WTC11 (cell line): Measurements from ENCODE around the gene NUSAP1. TPM values are rescaled to one million over a fixed set of nuclear protein-coding genes. Genes with fewer than 3 reads are reported as not detected.

ENCODE experiments used
- ATAC-seq: fragments of 200-7000 bp; cut with Tn5 transposase; 2 replicates; pipeline ENCODE4 v1.10.0; 2021; ENCODE audit warnings: mild to moderate bottlenecking, moderate library complexity
- Bru-seq: library from RNA; stranded (reverse); fragments of 400-500 nt; gene quantifications from one replicate; lab custom pipeline; 2021; lab: Mats Ljungman, UMichigan
- CTCF ChIA-PET: fragments of 300-600 bp; sonication (Branson Sonifier 250); formaldehyde crosslinking; loops from one replicate; lab custom pipeline; 2021; ENCODE audit warnings: antibody characterized with exemption; lab: Charles Lee
- POLR2A ChIA-PET: fragments of 350-600 bp; sonication (Branson Sonifier 250); formaldehyde crosslinking; loops from one replicate; lab custom pipeline; 2021; ENCODE audit warnings: antibody characterized with exemption; lab: Charles Lee
- DNase-seq: peaks from one replicate; pipeline ENCODE4 v3.0.0; 2021; ENCODE audit warnings: low spot score
- H3K27ac Mint-ChIP-seq: 2 replicates; pipeline ENCODE4 v1.8.0; 2021; ENCODE audit warnings: mixed read lengths
- H3K27me3 Mint-ChIP-seq: 2 replicates; pipeline ENCODE4 v1.8.0; 2021; ENCODE audit warnings: low read depth, mild to moderate bottlenecking, moderate library complexity, mixed read lengths
- H3K36me3 Mint-ChIP-seq: 2 replicates; pipeline ENCODE4 v1.8.0; 2021; ENCODE audit warnings: mixed read lengths
- H3K4me1 Mint-ChIP-seq: 2 replicates; pipeline ENCODE4 v1.8.0; 2022; ENCODE audit warnings: mixed read lengths
- H3K4me3 Mint-ChIP-seq: 2 replicates; pipeline ENCODE4 v1.8.0; 2021; ENCODE audit warnings: mild to moderate bottlenecking, moderate library complexity, mixed read lengths
- H3K9me3 Mint-ChIP-seq: 2 replicates; pipeline ENCODE4 v1.8.0; 2021; ENCODE audit warnings: mixed read lengths
- ATF1 ChIP-seq: sonication (generic); formaldehyde crosslinking; IDR thresholded peaks from 2 replicates; pipeline ENCODE4 v1.8.1; 2023; ENCODE audit warnings: mild to moderate bottlenecking, moderate library complexity, missing genetic modification reagents
- E2F5 ChIP-seq: sonication (generic); formaldehyde crosslinking; IDR thresholded peaks from 2 replicates; pipeline ENCODE4 v1.8.1; 2022; ENCODE audit warnings: mild to moderate bottlenecking, moderate library complexity, missing genetic modification reagents
- FOXK1 ChIP-seq: sonication (generic); formaldehyde crosslinking; IDR thresholded peaks from 2 replicates; pipeline ENCODE4 v1.8.0; 2022; ENCODE audit warnings: mild to moderate bottlenecking, moderate library complexity, missing genetic modification reagents
- FOXP1 ChIP-seq: sonication (generic); formaldehyde crosslinking; IDR thresholded peaks from 2 replicates; pipeline ENCODE4 v1.8.0; 2022; ENCODE audit warnings: missing genetic modification reagents, mild to moderate bottlenecking, moderate library complexity, borderline replicate concordance
- FOXP4 ChIP-seq: sonication (generic); formaldehyde crosslinking; IDR thresholded peaks from 2 replicates; pipeline ENCODE4 v1.8.0; 2022; ENCODE audit warnings: mild to moderate bottlenecking, missing genetic modification reagents
- GTF2I ChIP-seq: fragments of 250-450 bp; sonication (Bioruptor Pico); conservative IDR thresholded peaks from 2 replicates; pipeline ENCODE4 v1.4.0; 2021; ENCODE audit warnings: mild to moderate bottlenecking
- HMGXB4 ChIP-seq: sonication (generic); formaldehyde crosslinking; IDR thresholded peaks from 2 replicates; pipeline ENCODE4 v1.8.1; 2023; ENCODE audit warnings: mild to moderate bottlenecking, moderate library complexity, missing genetic modification reagents
- JUN ChIP-seq: sonication (generic); formaldehyde crosslinking; IDR thresholded peaks from 2 replicates; pipeline ENCODE4 v1.8.0; 2023; ENCODE audit warnings: mild to moderate bottlenecking, missing genetic modification reagents
- MYBL2 ChIP-seq: sonication (generic); formaldehyde crosslinking; IDR thresholded peaks from 2 replicates; pipeline ENCODE4 v1.8.1; 2023; ENCODE audit warnings: mild to moderate bottlenecking, moderate library complexity, missing genetic modification reagents
- NR1H2 ChIP-seq: sonication (generic); formaldehyde crosslinking; IDR thresholded peaks from 2 replicates; pipeline ENCODE4 v1.9.0; 2021; ENCODE audit warnings: mild to moderate bottlenecking, moderate library complexity, missing genetic modification reagents
- PRRX2 ChIP-seq: fragments of 250-450 bp; sonication (Bioruptor Pico); IDR thresholded peaks from 2 replicates; pipeline ENCODE4 v1.8.0; 2021; ENCODE audit warnings: mild to moderate bottlenecking
- RELA ChIP-seq: sonication (generic); formaldehyde crosslinking; IDR thresholded peaks from 2 replicates; pipeline ENCODE4 v1.8.1; 2022; ENCODE audit warnings: missing genetic modification reagents, mild to moderate bottlenecking, borderline replicate concordance
- SMAD3 ChIP-seq: sonication (generic); formaldehyde crosslinking; IDR thresholded peaks from 2 replicates; pipeline ENCODE4 v1.8.0; 2022; ENCODE audit warnings: missing genetic modification reagents, mild to moderate bottlenecking, borderline replicate concordance
- ZNF138 ChIP-seq: sonication (generic); formaldehyde crosslinking; conservative IDR thresholded peaks from 2 replicates; pipeline ENCODE4 v1.8.1; 2022; ENCODE audit warnings: mild to moderate bottlenecking, moderate library complexity, missing genetic modification reagents
- ZNF232 ChIP-seq: sonication (generic); formaldehyde crosslinking; IDR thresholded peaks from 2 replicates; pipeline ENCODE4 v1.8.0; 2022; ENCODE audit warnings: mild to moderate bottlenecking, missing genetic modification reagents
- ZNF416 ChIP-seq: fragments of 250-450 bp; sonication (Bioruptor Pico); IDR thresholded peaks from 2 replicates; pipeline ENCODE4 v1.9.0; 2021; ENCODE audit warnings: mild to moderate bottlenecking, inconsistent platforms
- ZNF423 ChIP-seq: fragments of 250-450 bp; sonication (Bioruptor Pico); IDR thresholded peaks from 2 replicates; pipeline ENCODE4 v2.1.2; 2022; ENCODE audit warnings: mild to moderate bottlenecking, moderate library complexity
- long read RNA-seq, 3 experiments: library from RNA in 1 of 3; library from capped mRNA in 1 of 3; library from polyadenylated mRNA in 1 of 3; unstranded in 2 of 3; stranded (forward) in 1 of 3; transcript quantifications; one replicate each; pipeline ENCODE4 v2.0.0, GENCODE V29; 2021
- total RNA-seq: library from RNA; stranded (reverse); gene quantifications from 3 replicates; pipeline ENCODE4 v1.2.3, GENCODE V29; 2021
- TF ChIP-seq, protein P1 (sequence below): fragments of 250-450 bp; sonication (Bioruptor Pico); IDR thresholded peaks from 2 replicates; pipeline ENCODE4 v1.9.0; 2021; ENCODE audit warnings: moderate library complexity, mild to moderate bottlenecking, inconsistent platforms, borderline replicate concordance
- TF ChIP-seq, protein P2 (sequence below): fragments of 250-450 bp; sonication (Bioruptor Pico); IDR thresholded peaks from 2 replicates; pipeline ENCODE4 v1.8.0; 2021; ENCODE audit warnings: mild to moderate bottlenecking
- TF ChIP-seq, protein P3 (sequence below): fragments of 250-450 bp; sonication (Bioruptor Pico); IDR thresholded peaks from 2 replicates; pipeline ENCODE4 v1.9.0; 2021; ENCODE audit warnings: mild to moderate bottlenecking
- TF ChIP-seq, protein P4 (sequence below): sonication (generic); formaldehyde crosslinking; IDR thresholded peaks from 2 replicates; pipeline ENCODE4 v1.8.0; 2022; ENCODE audit warnings: missing genetic modification reagents

NUSAP1 gene
- 129 to 138 TPM (median 135 TPM) in 3 replicates for total RNA-seq
- Bru-seq, nascent RNA, result percentile 96 among the genes with signal in this experiment
- long read RNA-seq, experiment 1, transcript NUSAP1-202 (11 exons, 2,274 nt), result major isoform, 313 of 1,174 reads
- long read RNA-seq, experiment 1, transcript NUSAP1-201 (11 exons, 2,409 nt), result minor isoform, 144 of 1,174 reads
- long read RNA-seq, experiment 1, transcript NUSAP1-208 (11 exons, 1,629 nt), result minor isoform, 269 of 1,174 reads
- long read RNA-seq, experiment 1, transcript NUSAP1-210 (11 exons, 2,232 nt), result minor isoform, 36 of 1,174 reads
- long read RNA-seq, experiment 1, partial matches to known transcripts, result 26 of 1,174 reads
- long read RNA-seq, experiment 1, other reads (novel, unspliced or antisense), result 358 of 1,174 reads
- long read RNA-seq, experiment 2, transcript NUSAP1-202 (11 exons, 2,274 nt), result major isoform, 27 of 180 reads
- long read RNA-seq, experiment 2, transcript NUSAP1-208 (11 exons, 1,629 nt), result minor isoform, 13 of 180 reads
- long read RNA-seq, experiment 2, transcript NUSAP1-212 (11 exons, 2,256 nt), result minor isoform, 15 of 180 reads
- long read RNA-seq, experiment 2, transcript NUSAP1-201 (11 exons, 2,409 nt), result minor isoform, 12 of 180 reads
- long read RNA-seq, experiment 2, partial matches to known transcripts, result 57 of 180 reads
- long read RNA-seq, experiment 2, other reads (novel, unspliced or antisense), result 46 of 180 reads
- long read RNA-seq, experiment 3, transcript NUSAP1-208 (11 exons, 1,629 nt), result major isoform, 98 of 393 reads
- long read RNA-seq, experiment 3, transcript NUSAP1-210 (11 exons, 2,232 nt), result minor isoform, 5 of 393 reads
- long read RNA-seq, experiment 3, transcript NUSAP1-202 (11 exons, 2,274 nt), result minor isoform, 88 of 393 reads
- long read RNA-seq, experiment 3, transcript NUSAP1-201 (11 exons, 2,409 nt), result minor isoform, 53 of 393 reads
- long read RNA-seq, experiment 3, partial matches to known transcripts, result 12 of 393 reads
- long read RNA-seq, experiment 3, other reads (novel, unspliced or antisense), result 132 of 393 reads

DNA sequence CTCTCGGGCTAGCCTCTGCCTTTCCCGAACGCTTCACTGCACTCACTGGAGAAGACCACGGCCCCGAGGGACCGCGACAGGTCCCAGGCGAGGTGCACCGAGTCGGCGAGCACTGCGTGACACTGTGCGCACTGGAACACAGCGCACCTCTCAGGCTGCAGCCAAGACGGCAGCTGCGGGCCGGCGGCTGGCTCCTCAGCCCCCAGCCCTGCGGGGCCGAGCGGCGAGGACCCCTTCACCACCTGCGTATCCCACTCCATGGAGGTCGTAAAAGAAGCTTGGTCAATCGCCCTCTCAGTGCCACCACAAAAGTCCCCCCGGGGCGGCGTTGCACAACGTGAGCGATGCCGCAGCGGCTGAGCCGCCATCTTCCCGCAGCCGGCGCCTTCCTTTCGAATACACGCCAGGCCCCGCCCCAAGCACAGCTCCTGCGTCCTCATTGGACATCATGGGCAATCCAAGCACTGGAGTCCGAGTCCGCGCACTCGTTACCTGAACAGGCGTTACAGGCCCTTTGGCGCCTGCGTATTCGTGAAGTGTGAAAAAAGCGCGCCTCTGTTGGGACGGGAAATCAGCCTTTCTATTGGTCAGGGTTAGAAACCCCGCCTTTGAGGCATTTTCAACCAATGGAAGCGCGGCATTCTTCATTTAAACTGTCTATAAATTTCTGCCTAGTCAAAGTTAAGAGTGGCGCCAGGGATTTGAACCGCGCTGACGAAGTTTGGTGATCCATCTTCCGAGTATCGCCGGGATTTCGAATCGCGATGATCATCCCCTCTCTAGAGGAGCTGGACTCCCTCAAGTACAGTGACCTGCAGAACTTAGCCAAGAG, at the start of gene NUSAP1, which contains the start of gene OIP5:
Gene NUSAP1 (plus strand): TSS at position 688 of the 832 bp plus-strand sequence. CDS start 77 bp downstream, at position 765.
Gene OIP5 (minus strand): TSS at position 398 of the 832 bp plus-strand sequence. CDS start 30 bp downstream, at position 368.
- Mint-ChIP-seq H3K4me1 (peaks cover 22% of the 10 kb centered on the region), H3K27ac (peak within 1 kb of the TSS; percentile 100), H3K36me3 (peaks cover 14% of the 10 kb centered on the region), H3K4me3 (peak within 1 kb of the TSS; percentile 99), H3K9me3 (no peaks in the 10 kb centered on the region), H3K27me3 (no peaks in the 10 kb centered on the region)
- CTCF ChIA-PET, result interaction anchor here (0.7 to 1.6 kb wide), 12 partner anchors 24 to 474 kb away, joined by 3 to 16 read pairs (median 3); partner anchors contain the start of genes CHP1, EXD1, INO80 and MAPKBP1
- peak; percentile 98 for DNase-seq
- POLR2A ChIA-PET, result interaction anchor here (1.0 to 1.6 kb wide), 4 partner anchors 49 to 380 kb away, joined by 3 to 9 read pairs (median 6); partner anchors contain the start of genes CHAC1, CHP1, EXD1 and INO80
- peak; percentile 98 for ATAC-seq
- TF ChIP-seq FOXP1 (peak; percentile 90; the same call in 1 of the 2 replicates), ZNF416 (CRISPR knock-in tag) (peak; percentile 92; the same call in 1 of the 2 replicates), MYBL2 (CRISPR knock-in tag) (peak; percentile 99), NR1H2 (no peak), E2F5 (CRISPR knock-in tag) (peak; percentile 65), PRRX2 (CRISPR knock-in tag) (0 out of 2 replicates have a peak, but pooled peaks have one; percentile 65), ZNF423 (no peak), RELA (CRISPR knock-in tag) (0 out of 2 replicates have a peak, but pooled peaks have one; percentile 29), HMGXB4 (peak; percentile 60), FOXK1 (CRISPR knock-in tag) (peak; percentile 79; the same call in 1 of the 2 replicates), ZNF138 (CRISPR knock-in tag) (no peak), SMAD3 (CRISPR knock-in tag) (0 out of 2 replicates have a peak, but pooled peaks have one; percentile 14), GTF2I (CRISPR knock-in tag) (no peak), ATF1 (CRISPR knock-in tag) (0 out of 2 replicates have a peak, but pooled peaks have one; percentile 63), ZNF232 (CRISPR knock-in tag) (peak; percentile 56), JUN (CRISPR knock-in tag) (peak; percentile 75; the same call in 1 of the 2 replicates), FOXP4 (CRISPR knock-in tag) (peak; percentile 79)
- TF ChIP-seq, protein P1, sequence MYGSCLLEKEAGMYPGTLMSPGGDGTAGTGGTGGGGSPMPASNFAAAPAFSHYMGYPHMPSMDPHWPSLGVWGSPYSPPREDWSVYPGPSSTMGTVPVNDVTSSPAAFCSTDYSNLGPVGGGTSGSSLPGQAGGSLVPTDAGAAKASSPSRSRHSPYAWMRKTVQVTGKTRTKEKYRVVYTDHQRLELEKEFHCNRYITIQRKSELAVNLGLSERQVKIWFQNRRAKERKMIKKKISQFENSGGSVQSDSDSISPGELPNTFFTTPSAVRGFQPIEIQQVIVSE (CRISPR knock-in tag), result no peak
- TF ChIP-seq, protein P2, sequence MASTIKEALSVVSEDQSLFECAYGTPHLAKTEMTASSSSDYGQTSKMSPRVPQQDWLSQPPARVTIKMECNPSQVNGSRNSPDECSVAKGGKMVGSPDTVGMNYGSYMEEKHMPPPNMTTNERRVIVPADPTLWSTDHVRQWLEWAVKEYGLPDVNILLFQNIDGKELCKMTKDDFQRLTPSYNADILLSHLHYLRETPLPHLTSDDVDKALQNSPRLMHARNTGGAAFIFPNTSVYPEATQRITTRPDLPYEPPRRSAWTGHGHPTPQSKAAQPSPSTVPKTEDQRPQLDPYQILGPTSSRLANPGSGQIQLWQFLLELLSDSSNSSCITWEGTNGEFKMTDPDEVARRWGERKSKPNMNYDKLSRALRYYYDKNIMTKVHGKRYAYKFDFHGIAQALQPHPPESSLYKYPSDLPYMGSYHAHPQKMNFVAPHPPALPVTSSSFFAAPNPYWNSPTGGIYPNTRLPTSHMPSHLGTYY (CRISPR knock-in tag), result peak; percentile 75; the same call in 1 of the 2 replicates
- TF ChIP-seq, protein P3, sequence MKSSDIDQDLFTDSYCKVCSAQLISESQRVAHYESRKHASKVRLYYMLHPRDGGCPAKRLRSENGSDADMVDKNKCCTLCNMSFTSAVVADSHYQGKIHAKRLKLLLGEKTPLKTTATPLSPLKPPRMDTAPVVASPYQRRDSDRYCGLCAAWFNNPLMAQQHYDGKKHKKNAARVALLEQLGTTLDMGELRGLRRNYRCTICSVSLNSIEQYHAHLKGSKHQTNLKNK (CRISPR knock-in tag), result no peak
- TF ChIP-seq, protein P4, sequence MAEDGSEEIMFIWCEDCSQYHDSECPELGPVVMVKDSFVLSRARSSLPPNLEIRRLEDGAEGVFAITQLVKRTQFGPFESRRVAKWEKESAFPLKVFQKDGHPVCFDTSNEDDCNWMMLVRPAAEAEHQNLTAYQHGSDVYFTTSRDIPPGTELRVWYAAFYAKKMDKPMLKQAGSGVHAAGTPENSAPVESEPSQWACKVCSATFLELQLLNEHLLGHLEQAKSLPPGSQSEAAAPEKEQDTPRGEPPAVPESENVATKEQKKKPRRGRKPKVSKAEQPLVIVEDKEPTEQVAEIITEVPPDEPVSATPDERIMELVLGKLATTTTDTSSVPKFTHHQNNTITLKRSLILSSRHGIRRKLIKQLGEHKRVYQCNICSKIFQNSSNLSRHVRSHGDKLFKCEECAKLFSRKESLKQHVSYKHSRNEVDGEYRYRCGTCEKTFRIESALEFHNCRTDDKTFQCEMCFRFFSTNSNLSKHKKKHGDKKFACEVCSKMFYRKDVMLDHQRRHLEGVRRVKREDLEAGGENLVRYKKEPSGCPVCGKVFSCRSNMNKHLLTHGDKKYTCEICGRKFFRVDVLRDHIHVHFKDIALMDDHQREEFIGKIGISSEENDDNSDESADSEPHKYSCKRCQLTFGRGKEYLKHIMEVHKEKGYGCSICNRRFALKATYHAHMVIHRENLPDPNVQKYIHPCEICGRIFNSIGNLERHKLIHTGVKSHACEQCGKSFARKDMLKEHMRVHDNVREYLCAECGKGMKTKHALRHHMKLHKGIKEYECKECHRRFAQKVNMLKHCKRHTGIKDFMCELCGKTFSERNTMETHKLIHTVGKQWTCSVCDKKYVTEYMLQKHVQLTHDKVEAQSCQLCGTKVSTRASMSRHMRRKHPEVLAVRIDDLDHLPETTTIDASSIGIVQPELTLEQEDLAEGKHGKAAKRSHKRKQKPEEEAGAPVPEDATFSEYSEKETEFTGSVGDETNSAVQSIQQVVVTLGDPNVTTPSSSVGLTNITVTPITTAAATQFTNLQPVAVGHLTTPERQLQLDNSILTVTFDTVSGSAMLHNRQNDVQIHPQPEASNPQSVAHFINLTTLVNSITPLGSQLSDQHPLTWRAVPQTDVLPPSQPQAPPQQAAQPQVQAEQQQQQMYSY, result peak; percentile 30; the same call in 1 of the 2 replicates
